Stimulated activated CD4-positive, alpha-beta T cell treated with anti-CD3 and anti-CD28 coated beads, Interleukin-1b, Interleukin-23, amount 100 ng/mL, for 48 hours (primary cell): ENCODE data around the gene ZNF267.
"Not testable (repeated sequence)": the region's sequence is repeated elsewhere in the genome, so short reads cannot be mapped to it uniquely, and the experiment has no call there.

Experiments
- DNase-seq: peaks from one replicate; pipeline ENCODE4 v3.0.0-alpha.2; 2020

Gene ZNF267

DNA sequence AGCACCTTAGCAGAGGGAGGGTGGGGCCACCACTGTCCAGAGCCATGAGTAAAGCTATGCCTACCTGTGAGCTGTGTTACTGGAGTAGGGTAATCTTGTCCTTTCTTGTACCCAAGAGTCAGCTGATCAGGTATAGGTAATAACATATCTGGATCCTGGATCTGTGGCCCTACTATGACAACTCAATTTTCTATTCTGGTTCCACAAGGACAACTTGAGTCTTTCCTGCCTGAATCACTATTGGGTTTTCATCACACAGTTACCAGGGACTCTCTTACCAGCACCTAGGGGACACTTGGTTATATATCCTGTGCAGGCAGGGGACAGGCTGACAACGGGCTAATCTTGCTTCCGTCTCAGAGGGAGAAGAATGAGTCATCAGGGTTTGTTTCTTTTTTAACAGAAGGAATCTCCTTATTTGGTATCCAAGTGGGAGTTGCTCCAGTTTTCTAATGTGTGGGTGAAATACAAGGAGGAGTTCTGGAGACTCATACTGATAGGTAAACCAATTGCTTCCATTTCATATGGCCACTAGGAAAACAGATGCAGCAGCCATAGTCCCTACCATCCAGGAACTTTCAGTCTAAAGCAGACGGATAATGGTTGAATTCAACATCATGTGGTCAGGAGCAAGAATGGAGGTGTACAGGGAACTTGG lies 6.8 kb downstream of the ZNF267 start:
- peak; percentile 58 for DNase-seq

GRCh38 chr16:31886227-31886626 lies 12.6 kb downstream of the ZNF267 start:
- DNase-seq = no peak

DNA sequence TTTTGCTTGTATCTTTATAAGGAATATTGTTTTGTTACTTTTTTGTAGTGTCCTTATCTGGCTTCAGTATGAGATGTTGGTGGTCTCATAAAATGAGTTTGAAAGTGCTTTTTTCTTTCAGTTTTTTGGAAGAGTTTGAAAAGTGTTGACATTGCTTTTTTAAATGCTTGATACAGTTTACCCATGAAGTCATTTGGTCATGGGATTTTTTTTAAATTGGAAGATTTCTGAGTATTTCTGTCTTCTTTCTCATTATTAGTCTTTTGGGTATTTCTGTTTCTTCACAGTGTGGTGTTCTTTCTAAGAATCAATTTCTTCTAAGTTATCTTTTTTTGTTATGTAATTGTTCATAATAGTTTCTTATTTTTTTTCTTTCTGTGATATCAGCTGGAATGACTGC lies 15.1 kb downstream of the ZNF267 start:
- DNase-seq = no peak

GRCh38 chr16:31892111-31892510 lies 18.5 kb downstream of the ZNF267 start:
- DNase-seq = not testable (repeated sequence)

GRCh38 chr16:31893824-31894223 lies 20.2 kb downstream of the ZNF267 start:
- no peak for DNase-seq

GRCh38 chr16:31897283-31897682 lies 23.7 kb downstream of the ZNF267 start:
- no peak for DNase-seq

- no peak for DNase-seq
Observed at GRCh38 chr16:31899505-31899904, 25.9 kb downstream of the ZNF267 start.

DNA sequence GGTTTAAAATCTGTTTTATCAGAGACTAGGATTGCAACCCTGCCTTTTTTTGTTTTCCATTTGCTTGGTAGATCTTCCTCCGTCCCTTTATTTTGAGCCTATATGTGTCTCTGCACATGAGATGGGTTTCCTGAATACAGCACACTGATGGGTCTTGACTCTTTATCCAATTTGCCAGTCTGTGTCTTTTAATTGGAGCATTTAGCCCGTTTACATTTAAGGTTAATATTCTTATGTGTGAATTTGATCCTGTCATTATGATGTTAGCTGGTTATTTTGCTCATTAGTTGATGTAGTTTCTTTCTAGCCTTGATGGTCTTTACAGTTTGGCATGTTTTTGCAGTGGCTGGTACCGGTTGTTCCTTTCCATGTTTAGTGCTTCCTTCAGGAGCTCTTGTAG lies 31.0 kb downstream of the ZNF267 start:
- not testable (repeated sequence) for DNase-seq

DNA sequence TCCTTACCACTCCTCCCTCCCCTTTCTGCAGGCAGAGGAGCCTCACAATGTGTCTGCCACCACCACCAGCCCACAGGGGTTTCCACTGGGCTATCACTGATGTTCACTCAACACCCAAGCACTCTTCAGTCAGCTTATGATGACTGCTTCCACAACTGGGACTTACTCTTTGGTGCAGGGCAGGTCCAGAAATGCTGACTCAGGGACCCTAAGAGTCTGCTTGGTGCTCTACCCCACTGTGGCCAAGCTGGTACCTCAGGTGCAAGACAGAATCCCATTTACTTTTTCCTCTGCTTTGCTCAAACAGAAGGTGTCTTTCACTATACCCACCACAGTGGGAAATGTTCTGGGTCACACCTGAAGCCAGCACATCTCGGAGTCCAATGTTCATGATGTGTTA lies 40.1 kb downstream of the ZNF267 start:
- DNase-seq = no peak

DNA sequence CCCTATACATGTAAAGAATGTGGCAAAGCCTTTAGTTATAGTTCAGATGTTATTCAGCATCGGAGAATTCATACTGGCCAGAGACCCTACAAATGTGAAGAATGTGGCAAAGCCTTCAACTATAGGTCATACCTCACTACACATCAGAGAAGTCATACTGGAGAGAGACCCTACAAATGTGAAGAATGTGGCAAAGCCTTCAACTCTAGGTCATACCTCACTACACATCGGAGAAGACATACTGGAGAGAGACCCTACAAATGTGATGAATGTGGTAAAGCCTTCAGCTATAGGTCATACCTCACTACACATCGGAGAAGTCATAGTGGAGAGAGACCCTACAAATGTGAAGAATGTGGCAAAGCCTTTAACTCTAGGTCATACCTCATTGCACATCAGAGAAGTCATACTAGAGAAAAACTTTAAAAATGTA lies 42.5 kb downstream of the ZNF267 start:
- DNase-seq = no peak

- DNase-seq = no peak
Observed at GRCh38 chr16:31920373-31920772, 46.8 kb downstream of the ZNF267 start.

DNA sequence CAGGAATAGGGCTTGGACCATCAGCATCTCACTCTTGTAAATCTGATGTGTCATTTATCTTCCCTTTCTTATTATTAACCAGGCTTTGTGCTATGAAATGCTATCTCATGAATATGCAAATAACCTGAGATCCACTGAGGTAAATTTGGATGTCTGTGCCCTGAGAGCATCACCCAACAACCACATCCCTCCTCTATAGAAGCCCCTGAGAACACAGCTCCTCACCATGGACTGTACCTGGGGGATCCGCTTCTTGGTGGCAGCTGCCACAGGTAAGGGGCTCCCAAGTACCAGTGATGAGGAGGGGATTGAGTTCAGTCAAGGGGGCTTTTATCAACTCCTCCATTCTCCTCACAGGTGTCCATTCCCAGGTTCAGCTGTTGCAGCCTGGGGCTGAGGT lies 78.2 kb downstream of the ZNF267 start:
- DNase-seq = not testable (repeated sequence)

DNA sequence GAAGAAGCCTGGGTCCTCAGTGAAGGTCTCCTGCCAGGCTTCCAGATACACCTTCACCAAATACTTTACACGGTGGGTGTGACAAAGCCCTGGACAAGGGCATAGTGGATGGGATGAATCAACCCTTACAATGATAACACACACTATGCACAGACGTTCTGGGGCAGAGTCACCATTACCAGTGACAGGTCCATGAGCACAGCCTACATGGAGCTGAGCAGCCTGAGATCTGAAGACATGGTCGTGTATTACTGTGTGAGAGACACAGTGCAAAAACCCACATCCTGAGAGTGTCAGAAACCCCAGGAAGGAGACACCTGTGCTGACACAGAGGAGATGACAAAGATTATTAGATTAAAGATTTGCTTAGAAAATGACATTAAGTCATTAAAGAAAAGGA lies 78.6 kb downstream of the ZNF267 start:
- peak; percentile 16 for DNase-seq

- DNase-seq = peak; percentile 28
Observed at GRCh38 chr16:31956221-31956620, 82.6 kb downstream of the ZNF267 start.

DNA sequence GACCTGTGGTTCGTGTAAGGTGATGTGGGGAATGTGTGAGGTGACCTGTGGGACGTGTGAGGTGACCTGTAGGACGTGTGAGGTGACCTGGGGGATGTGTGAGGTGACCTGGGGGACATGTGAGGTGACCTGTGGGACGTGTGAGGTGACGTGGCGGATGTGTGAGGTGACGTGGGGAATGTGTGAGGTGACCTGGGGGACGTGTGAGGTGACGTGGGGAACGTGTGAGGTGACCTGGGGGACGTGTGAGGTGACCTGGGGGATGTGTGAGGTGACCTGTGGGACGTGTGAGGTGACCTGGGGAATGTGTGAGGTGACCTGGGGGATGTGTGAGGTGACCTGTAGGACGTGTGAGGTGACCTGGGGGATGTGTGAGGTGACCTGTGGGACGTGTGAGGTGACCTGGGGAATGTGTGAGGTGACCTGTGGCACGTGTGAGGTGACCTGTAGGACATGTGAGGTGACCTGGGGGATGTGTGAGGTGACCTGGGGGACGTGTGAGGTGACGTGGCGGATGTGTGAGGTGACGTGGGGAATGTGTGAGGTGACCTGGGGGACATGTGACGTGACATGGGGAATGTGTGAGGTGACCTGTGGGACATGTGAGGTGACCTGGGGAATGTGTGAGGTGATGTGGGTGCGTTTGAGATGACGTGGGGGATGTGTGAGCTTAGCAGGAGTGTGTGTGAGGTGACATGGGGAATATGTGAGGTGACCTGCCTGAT lies 86.7 kb downstream of the ZNF267 start:
- DNase-seq = not testable (repeated sequence)
